OCI-LY7 (cell line): Measurements from ENCODE around the gene CYP26A1. TPM values are rescaled to one million over a fixed set of nuclear protein-coding genes. Genes with fewer than 3 reads are reported as not detected.
"Not testable (repeated sequence)": the region's sequence is repeated elsewhere in the genome, so short reads cannot be mapped to it uniquely, and the experiment has no call there.

ENCODE experiments used
- BruUV-seq: library from RNA; stranded (reverse); fragments of 400-500 nt; replicated peaks from 2 replicates; lab custom pipeline; 2021; lab: Mats Ljungman, UMichigan
- CTCF ChIA-PET: fragments of 300-600 bp; sonication (Branson Sonifier 250); formaldehyde crosslinking; loops from one replicate; lab custom pipeline; 2022; ENCODE audit warnings: antibody characterized with exemption; ENCODE audit not compliant: unreplicated experiment; lab: Charles Lee
- POLR2A ChIA-PET: fragments of 300-600 bp; sonication (Branson Sonifier 250); formaldehyde crosslinking; loops from one replicate; lab custom pipeline; 2022; ENCODE audit warnings: antibody characterized with exemption; lab: Charles Lee
- DNase-seq: peaks from one replicate; pipeline ENCODE4 v3.0.0-alpha.2; 2015; ENCODE audit warnings: low spot score
- H2AFZ ChIP-seq: fragments of 200-600 bp; sonication (generic), shearing (Covaris generic); 2 replicates; pipeline ENCODE4 v1.6.1; 2014; ENCODE audit warnings: mild to moderate bottlenecking, antibody characterized with exemption, low read length, moderate library complexity
- H3K27ac ChIP-seq: fragments of 200-600 bp; sonication (generic); 2 replicates; pipeline ENCODE4 v1.5.1; 2014; ENCODE audit warnings: mixed run types, low read depth, mild to moderate bottlenecking, moderate library complexity, low read length, inconsistent platforms; ENCODE audit not compliant: poor library complexity, severe bottlenecking
- H3K36me3 ChIP-seq: fragments of 200-600 bp; sonication (generic); 2 replicates; pipeline ENCODE4 v1.6.1; 2014; ENCODE audit warnings: mild to moderate bottlenecking, antibody characterized with exemption, low read length, moderate library complexity, mixed read lengths; ENCODE audit not compliant: insufficient read depth
- H3K4me1 ChIP-seq: fragments of 200-600 bp; sonication (generic); 2 replicates; pipeline ENCODE4 v1.5.1; 2014; ENCODE audit warnings: mild to moderate bottlenecking, low read length; ENCODE audit not compliant: insufficient read depth, poor library complexity, severe bottlenecking
- H3K4me2 ChIP-seq: fragments of 200-600 bp; sonication (generic); 2 replicates; pipeline ENCODE4 v1.6.1; 2014; ENCODE audit warnings: mild to moderate bottlenecking, low read length
- H3K4me3 ChIP-seq: fragments of 200-600 bp; sonication (generic); 2 replicates; pipeline ENCODE4 v1.5.1; 2014; ENCODE audit warnings: mild to moderate bottlenecking, low read depth, low read length; ENCODE audit not compliant: poor library complexity, severe bottlenecking
- H3K79me2 ChIP-seq: fragments of 200-600 bp; sonication (generic); 2 replicates; pipeline ENCODE4 v1.6.1; 2016; ENCODE audit warnings: low read depth, mild to moderate bottlenecking, low read length, moderate library complexity, mixed read lengths; ENCODE audit not compliant: insufficient read depth
- H3K9me2 ChIP-seq: fragments of 200-600 bp; sonication (generic); 2 replicates; pipeline ENCODE4 v1.6.1; 2016; ENCODE audit warnings: mild to moderate bottlenecking, low read length, mixed read lengths; ENCODE audit not compliant: insufficient read depth
- H3K9me3 ChIP-seq: fragments of 200-600 bp; sonication (generic); 2 replicates; pipeline ENCODE4 v1.6.1; 2014; ENCODE audit warnings: mild to moderate bottlenecking, mixed run types, low read length, mixed read lengths
- H4K20me1 ChIP-seq: fragments of 200-600 bp; sonication (generic); 2 replicates; pipeline ENCODE4 v1.6.1; 2014; ENCODE audit warnings: mild to moderate bottlenecking, antibody characterized with exemption, low read length, moderate library complexity, mixed read lengths; ENCODE audit not compliant: insufficient read depth
- CTCF ChIP-seq: fragments of 200-600 bp; sonication (generic); conservative IDR thresholded peaks from 2 replicates; pipeline ENCODE4 v1.5.1; 2014; ENCODE audit warnings: mild to moderate bottlenecking, antibody characterized with exemption, low read length, moderate library complexity, mixed read lengths
- EZH2phosphoT487 ChIP-seq: fragments of 200-600 bp; sonication (generic); IDR thresholded peaks from 2 replicates; pipeline ENCODE4 v1.6.1; 2018; ENCODE audit warnings: low read depth, borderline replicate concordance, mild to moderate bottlenecking, mixed run types, antibody characterized with exemption, low read length, moderate library complexity, mixed read lengths
- intact Hi-C: fragments of 100-400 bp; cut with micrococcal nuclease; formaldehyde crosslinking; loops from one replicate; pipeline ENCODE4 v1.10.0; 2022; ENCODE audit not compliant: unreplicated experiment
- total RNA-seq, 2 experiments: library from RNA; depleted of rRNA in 1 of 2; stranded (reverse); fragments of >200 nt in 1 of 2; shearing (Covaris generic) in 1 of 2; gene quantifications; 2 replicates each; pipeline ENCODE4 v1.2.3, GENCODE V29; 2014 to 2022

CYP26A1 gene
- total RNA-seq, 2 experiments from 2014 or later: not detected

GRCh38 chr10:93097386-93097785, 23.7 kb downstream of the CYP26A1 start:
- Histone ChIP-seq H3K9me3 (no peaks in the 10 kb centered on the region), H3K4me1 (no peaks in the 10 kb centered on the region), H3K36me3 (no peaks in the 10 kb centered on the region), H2AFZ (no peak overlapping the region), H3K4me3 (no peak overlapping the region), H3K27ac (no peak overlapping the region), H3K4me2 (no peak overlapping the region), H3K9me2 (no peaks in the 10 kb centered on the region), H3K79me2 (no peaks in the 10 kb centered on the region), H4K20me1 (no peaks in the 10 kb centered on the region)
- TF ChIP-seq EZH2phosphoT487: no peak
- no peak for TF ChIP-seq CTCF
- intact Hi-C loops: no loop called here
- POLR2A ChIA-PET: interaction anchor here (0.8 kb wide), 1 partner anchor 9 kb away, joined by 3 read pairs; no protein-coding TSS in a partner anchor
- BruUV-seq: no TSS peak
- DNase-seq: no peak
- CTCF ChIA-PET: no interaction called here

DNA sequence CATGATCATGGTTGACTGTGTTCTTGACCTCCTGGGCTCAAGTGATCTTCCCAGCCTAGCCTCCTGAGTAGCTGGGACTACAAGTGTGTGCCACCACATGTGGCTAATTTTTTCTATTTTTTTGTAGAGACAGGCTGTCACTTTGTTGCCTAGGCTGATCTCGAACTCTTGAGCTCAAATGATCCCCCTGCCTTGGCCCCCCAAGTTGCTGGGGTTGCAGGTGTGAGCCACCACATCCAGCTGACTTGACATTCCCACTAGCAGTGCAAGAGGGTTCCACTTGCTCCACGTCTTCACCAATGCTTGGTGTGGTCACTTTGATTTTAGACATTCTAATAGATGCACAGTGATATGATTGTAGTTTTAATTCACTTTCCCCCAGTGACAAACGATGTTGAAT, 25.1 kb downstream of the CYP26A1 start:
- ChIA-PET CTCF (no interaction called here), POLR2A (no interaction called here)
- intact Hi-C loops: no loop called here
- Histone ChIP-seq H3K4me1 (no peaks in the 10 kb centered on the region), H3K27ac (no peak overlapping the region), H4K20me1 (no peaks in the 10 kb centered on the region), H3K79me2 (no peaks in the 10 kb centered on the region), H3K9me3 (peaks cover 2% of the 10 kb centered on the region; the same call in 1 of the 2 replicates), H3K4me3 (no peak overlapping the region), H2AFZ (no peak overlapping the region), H3K36me3 (no peaks in the 10 kb centered on the region), H3K4me2 (no peak overlapping the region), H3K9me2 (no peaks in the 10 kb centered on the region)
- no TSS peak for BruUV-seq
- no peak for DNase-seq
- TF ChIP-seq EZH2phosphoT487: no peak
- TF ChIP-seq CTCF: no peak

DNA sequence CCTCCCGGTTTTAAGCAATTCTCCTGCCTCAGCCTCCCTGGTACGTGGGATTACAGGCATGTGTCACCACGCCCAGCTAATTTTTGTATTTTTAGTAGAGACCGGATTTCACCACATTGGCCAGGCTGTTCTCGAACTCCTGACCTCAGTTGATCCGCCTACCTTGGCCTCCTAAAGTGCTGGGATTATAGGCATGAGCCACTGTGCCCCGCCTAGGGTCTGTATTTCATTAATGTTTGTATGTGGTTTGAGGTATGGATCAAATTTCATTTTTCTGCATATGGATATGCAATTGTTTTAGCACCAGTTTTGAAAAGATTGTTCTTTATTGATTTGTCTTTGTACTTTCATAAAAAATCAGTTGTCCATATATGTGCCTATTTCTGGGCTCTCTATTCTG, 26.0 kb downstream of the CYP26A1 start:
- Histone ChIP-seq H3K4me1 (no peaks in the 10 kb centered on the region), H3K9me3 (peaks cover 5% of the 10 kb centered on the region; the same call in 1 of the 2 replicates), H3K27ac (no peak overlapping the region), H3K4me3 (no peak overlapping the region), H3K4me2 (no peak overlapping the region), H3K36me3 (no peaks in the 10 kb centered on the region), H4K20me1 (no peaks in the 10 kb centered on the region), H3K79me2 (no peaks in the 10 kb centered on the region), H2AFZ (no peak overlapping the region), H3K9me2 (no peaks in the 10 kb centered on the region)
- no peak for TF ChIP-seq CTCF
- TF ChIP-seq EZH2phosphoT487: no peak
- POLR2A ChIA-PET: no interaction called here
- intact Hi-C loops: no loop called here
- DNase-seq: no peak
- CTCF ChIA-PET: no interaction called here
- no TSS peak for BruUV-seq

- CTCF ChIA-PET, H3K36me3 ChIP-seq, H3K4me1 ChIP-seq, H3K4me2 ChIP-seq, H4K20me1 ChIP-seq, intact Hi-C loops, H3K4me3 ChIP-seq, POLR2A ChIA-PET, H3K27ac ChIP-seq, DNase-seq, H3K9me2 ChIP-seq, H3K9me3 ChIP-seq, BruUV-seq, H2AFZ ChIP-seq, H3K79me2 ChIP-seq: not testable (repeated sequence)
Measured at GRCh38 chr10:93101148-93101547, 27.5 kb downstream of the CYP26A1 start.
